Omental fat pad (tissue), 4 donors: Measurements from ENCODE around the gene ZNF683. TPM values are rescaled to one million over a fixed set of nuclear protein-coding genes. Genes with fewer than 3 reads are reported as not detected.

ENCODE experiments used
- ATAC-seq: fragments of 150-250 bp; one replicate; pipeline ENCODE4 v1.9.1; 2016; ENCODE audit warnings: mild to moderate bottlenecking, moderate library complexity; ENCODE audit not compliant: low FRiP score
- DNase-seq: peaks from one replicate; pipeline ENCODE4 v3.0.0-alpha.2; 2019; ENCODE audit warnings: low spot score
- total RNA-seq, 4 donors: library from RNA; depleted of rRNA; stranded (reverse); fragments of >200 nt; gene quantifications; one replicate each; pipeline ENCODE4 v1.1.0, GENCODE V29; 2016
- TF ChIP-seq, protein P1 (sequence below), 3 donors: fragments of 450-650 bp; IDR thresholded peaks; one replicate each; pipeline ENCODE4 v1.5.1; 2016 to 2017; ENCODE audit warnings: antibody characterized with exemption in 3 of 3, mild to moderate bottlenecking in 3 of 3, moderate library complexity in 2 of 3

ZNF683 gene
- total RNA-seq, 4 donors from 2014 or later, result not detected

DNA sequence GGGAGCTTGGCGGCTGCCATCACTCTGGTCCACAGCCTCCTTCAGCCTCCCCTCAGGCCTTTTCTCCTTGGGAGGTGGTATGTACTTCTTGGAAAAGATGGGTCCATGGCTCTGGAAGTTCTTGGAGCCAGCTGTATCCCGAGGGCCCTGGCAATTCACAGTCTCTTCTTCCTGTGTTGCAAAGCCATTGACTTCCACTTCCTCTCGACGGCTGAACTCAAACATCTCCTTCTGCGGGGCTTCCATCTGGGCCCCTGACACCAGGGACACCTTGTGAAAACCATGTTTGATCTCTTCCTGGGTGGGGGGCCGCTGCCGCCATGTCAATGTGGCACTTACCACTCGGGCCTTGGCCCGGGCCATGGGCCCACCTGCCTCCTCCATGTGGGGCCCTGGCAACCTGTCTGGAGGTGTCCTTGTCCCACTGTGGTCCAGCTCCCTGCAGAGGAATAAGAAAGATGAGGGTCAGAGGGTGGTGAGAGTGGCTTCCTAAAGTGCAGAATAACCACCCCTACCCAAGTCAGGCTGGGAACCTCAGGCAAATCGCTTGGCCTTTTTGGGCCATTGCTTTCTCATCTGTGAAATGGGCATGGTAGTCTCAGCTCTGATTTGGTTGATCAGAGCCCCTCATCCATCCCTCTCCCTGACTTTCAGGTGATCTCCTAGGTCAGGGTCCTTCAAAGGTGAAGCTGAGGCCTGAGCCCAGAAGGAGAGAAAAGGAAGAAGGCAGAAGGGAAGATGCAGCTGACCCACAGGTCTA is 26.1 kb downstream of the ZNF683 start:
- TF ChIP-seq, protein P1, sequence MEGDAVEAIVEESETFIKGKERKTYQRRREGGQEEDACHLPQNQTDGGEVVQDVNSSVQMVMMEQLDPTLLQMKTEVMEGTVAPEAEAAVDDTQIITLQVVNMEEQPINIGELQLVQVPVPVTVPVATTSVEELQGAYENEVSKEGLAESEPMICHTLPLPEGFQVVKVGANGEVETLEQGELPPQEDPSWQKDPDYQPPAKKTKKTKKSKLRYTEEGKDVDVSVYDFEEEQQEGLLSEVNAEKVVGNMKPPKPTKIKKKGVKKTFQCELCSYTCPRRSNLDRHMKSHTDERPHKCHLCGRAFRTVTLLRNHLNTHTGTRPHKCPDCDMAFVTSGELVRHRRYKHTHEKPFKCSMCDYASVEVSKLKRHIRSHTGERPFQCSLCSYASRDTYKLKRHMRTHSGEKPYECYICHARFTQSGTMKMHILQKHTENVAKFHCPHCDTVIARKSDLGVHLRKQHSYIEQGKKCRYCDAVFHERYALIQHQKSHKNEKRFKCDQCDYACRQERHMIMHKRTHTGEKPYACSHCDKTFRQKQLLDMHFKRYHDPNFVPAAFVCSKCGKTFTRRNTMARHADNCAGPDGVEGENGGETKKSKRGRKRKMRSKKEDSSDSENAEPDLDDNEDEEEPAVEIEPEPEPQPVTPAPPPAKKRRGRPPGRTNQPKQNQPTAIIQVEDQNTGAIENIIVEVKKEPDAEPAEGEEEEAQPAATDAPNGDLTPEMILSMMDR (IDR thresholded peaks at IDR 0.05), result no peak
- no peak for ATAC-seq
- DNase-seq, result no peak

DNA sequence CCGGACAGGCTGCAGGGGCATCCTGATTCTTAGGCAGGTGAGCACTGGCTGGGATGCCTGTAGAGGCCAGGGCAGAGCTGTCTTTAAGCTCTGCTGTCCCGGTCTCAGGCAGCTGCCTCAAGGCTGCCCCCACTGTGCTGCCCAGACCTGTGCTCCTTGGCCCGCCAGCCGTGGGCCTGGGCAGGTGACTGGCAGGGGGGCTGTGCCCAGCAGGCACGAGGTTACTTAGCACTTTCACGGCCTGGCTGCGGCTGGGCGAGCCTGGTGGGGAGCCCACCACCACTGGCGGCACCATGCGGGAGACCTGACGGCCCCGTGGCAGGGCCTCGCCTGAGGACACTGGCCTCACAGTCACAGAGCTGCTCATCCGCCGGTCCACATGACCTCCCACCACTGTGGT is 26.8 kb downstream of the ZNF683 start:
- DNase-seq (no peak), ATAC-seq (no peak)
- TF ChIP-seq, protein P1 (IDR thresholded peaks at IDR 0.05), result no peak

DNA sequence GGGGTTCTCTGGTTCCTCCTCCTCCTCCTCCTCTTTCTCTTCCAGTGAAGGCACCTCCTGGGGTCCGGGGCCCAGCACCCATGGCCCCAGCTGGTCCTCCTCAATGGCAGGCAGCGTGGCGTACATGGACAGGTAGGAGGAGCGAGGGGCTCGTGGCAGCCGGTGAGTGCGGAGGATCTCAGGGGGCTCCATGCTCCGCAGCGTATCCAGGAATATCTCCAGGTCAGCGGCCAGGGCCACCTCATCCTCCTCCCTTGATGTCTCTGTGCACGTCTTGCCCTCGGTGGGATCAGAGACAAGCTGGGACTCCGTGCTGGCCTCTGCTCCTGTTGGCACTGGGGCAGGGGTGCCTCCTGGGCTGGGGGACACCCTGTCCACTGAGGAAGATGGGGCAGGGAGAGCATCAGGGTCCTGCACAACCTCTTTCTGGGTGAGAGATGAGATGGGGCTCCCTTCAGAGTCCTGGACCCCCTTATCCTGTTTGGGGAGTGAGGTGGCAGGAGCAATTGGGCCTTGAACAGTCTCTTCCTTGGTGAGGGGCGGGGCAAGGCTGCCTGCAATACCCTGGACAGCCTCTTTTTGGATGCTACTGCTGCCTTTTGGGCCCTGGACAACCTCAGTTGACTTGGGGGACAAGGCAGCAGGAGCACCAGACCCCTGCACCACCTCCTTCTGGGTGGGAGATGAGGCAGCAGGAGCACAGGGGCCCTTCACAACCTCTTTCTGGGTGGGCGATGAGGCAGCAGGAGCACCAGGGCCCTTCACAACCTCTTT is 28.2 kb downstream of the ZNF683 start:
- TF ChIP-seq, protein P1 (IDR thresholded peaks at IDR 0.05), result no peak
- DNase-seq, result no peak
- no peak for ATAC-seq

DNA sequence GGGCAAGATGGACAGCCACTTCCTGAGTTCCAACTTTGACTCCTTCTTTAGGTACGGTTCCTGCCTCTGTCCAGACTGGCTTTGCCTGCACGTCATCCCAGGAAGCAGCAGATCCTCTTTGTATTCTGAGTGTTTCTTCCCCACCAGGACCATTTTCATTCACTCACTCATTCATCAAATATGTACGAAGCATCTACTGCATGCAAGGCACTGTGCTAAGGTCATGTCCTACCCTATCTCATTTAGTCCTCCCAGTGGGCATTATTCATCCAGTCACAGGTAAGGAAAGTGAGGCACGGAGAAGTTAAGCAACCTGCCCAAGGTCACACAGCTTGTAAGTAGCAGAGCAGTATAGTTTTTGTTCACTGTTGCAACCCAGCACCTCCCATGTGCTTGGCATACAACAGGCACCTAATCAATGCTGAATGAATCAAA is 32.5 kb downstream of the ZNF683 start:
- ATAC-seq, result no peak
- TF ChIP-seq, protein P1 (IDR thresholded peaks at IDR 0.05), result no peak

DNA sequence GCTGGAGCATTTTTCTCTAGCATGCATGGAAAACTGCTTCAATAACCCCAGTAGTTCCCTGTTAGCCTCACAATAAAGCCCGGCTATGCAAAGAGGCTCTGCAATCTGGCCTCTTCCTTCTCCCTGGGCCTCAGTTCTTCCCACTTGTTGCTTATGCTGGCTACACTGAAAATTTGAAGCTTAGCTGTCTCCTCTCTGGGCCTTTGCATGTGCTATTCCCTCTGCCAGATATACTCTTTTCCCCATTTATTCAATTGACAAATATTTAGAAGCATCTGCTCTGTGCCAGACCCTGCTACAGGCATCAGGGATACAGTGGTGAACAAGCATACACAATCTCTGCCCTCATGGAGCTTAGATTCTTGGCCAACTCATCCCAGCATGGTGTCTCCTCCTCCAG is 33.9 kb downstream of the ZNF683 start:
- no peak for ATAC-seq
- DNase-seq, result no peak
- TF ChIP-seq, protein P1 (IDR thresholded peaks at IDR 0.05), result no peak

More for the DNA sequence above, 32.5 kb downstream of the ZNF683 start:
- no peak for DNase-seq

DNA sequence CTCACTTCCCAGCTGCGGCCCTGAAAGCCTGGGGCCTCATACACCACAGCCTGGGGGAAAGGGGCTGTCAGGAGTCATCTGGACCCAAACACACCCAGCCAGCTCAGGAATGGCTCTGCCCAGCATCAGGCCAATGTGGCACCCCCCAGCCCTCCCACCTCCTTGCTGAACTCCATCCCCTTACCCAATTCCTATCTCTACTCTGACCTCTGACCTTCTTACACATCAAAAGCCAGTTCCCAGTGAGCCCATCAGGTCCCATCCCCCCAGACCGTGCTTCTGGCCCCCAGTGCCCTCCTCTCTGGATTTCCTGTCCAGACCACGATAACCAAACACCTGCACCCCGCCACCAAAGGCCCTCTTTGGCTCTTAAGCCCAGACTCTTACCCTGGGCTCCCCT is 34.9 kb downstream of the ZNF683 start:
- no peak for ATAC-seq

More for the DNA sequence above, 34.9 kb downstream of the ZNF683 start:
- TF ChIP-seq, protein P1 (IDR thresholded peaks at IDR 0.05), result no peak
- DNase-seq, result no peak
